Keratinocyte (primary cell): ENCODE measurements around the gene CTAGE1. TPM values are rescaled to one million over a fixed set of nuclear protein-coding genes. Genes with fewer than 3 reads are reported as not detected.

Experiments
- DNase-seq: peaks from one replicate; pipeline ENCODE4 v3.0.0-alpha.2; 2011; ENCODE audit warnings: low read depth, missing footprints, low spot score
- FAIRE-seq: peaks from 2 replicates; lab custom pipeline; 2011; peaks lifted over from hg19 to GRCh38; lab: Jason Lieb, UNC
- H2AFZ ChIP-seq: 2 replicates; pipeline ENCODE4 v1.6.0; 2012; ENCODE audit warnings: low read length, control low read depth, inconsistent platforms; ENCODE audit not compliant: control insufficient read depth
- H3K27ac ChIP-seq: 2 replicates; pipeline ENCODE4 v1.5.1; 2011; ENCODE audit warnings: low read length; ENCODE audit not compliant: control insufficient read depth, insufficient read depth
- H3K27me3 ChIP-seq: 3 replicates; pipeline ENCODE4 v1.6.0; 2011; ENCODE audit warnings: low read length; ENCODE audit not compliant: control insufficient read depth, insufficient read depth; ENCODE audit errors: extremely low read depth
- H3K36me3 ChIP-seq, 2 experiments: 2 replicates in 1 of 2; 3 replicates in 1 of 2; pipeline ENCODE4 v1.5.1; 2011; ENCODE audit warnings: low read length in 2 of 2, mild to moderate bottlenecking in 1 of 2; ENCODE audit not compliant: control insufficient read depth in 2 of 2, insufficient read depth in 2 of 2; ENCODE audit errors: extremely low read depth in 1 of 2
- H3K4me1 ChIP-seq: 3 replicates; pipeline ENCODE4 v1.5.1; 2011; ENCODE audit warnings: low read length; ENCODE audit not compliant: control insufficient read depth, insufficient read depth; ENCODE audit errors: extremely low read depth
- H3K4me2 ChIP-seq: 3 replicates; pipeline ENCODE4 v1.6.0; 2011; ENCODE audit warnings: low read depth, low read length; ENCODE audit not compliant: control insufficient read depth, insufficient read depth; ENCODE audit errors: extremely low read depth
- H3K4me3 ChIP-seq, 3 experiments: fragments of 200-600 bp in 1 of 3; sonication (generic) in 1 of 3; 2 replicates in 2 of 3; 3 replicates in 1 of 3; pipeline ENCODE4 v1.5.1; 2011 to 2016; ENCODE audit warnings: low read length in 3 of 3, mild to moderate bottlenecking in 3 of 3, control low read depth in 2 of 3, inconsistent platforms in 1 of 3, low read depth in 1 of 3, mixed read lengths in 1 of 3, mixed run types in 1 of 3, moderate library complexity in 1 of 3; ENCODE audit not compliant: control insufficient read depth in 2 of 3, insufficient read depth in 2 of 3; ENCODE audit errors: extremely low read depth in 1 of 3
- H3K79me2 ChIP-seq: 2 replicates; pipeline ENCODE4 v1.6.0; 2012; ENCODE audit warnings: low read length; ENCODE audit not compliant: control insufficient read depth, insufficient read depth
- H3K9ac ChIP-seq: 3 replicates; pipeline ENCODE4 v1.6.0; 2011; ENCODE audit warnings: low read length; ENCODE audit not compliant: control insufficient read depth, insufficient read depth; ENCODE audit errors: extremely low read depth
- H3K9me1 ChIP-seq: 3 replicates; pipeline ENCODE4 v1.6.0; 2011; ENCODE audit warnings: low read length; ENCODE audit not compliant: control insufficient read depth, insufficient read depth; ENCODE audit errors: extremely low read depth
- H3K9me3 ChIP-seq: 2 replicates; pipeline ENCODE4 v1.5.1; 2012; ENCODE audit warnings: low read depth, low read length; ENCODE audit not compliant: control insufficient read depth
- H4K20me1 ChIP-seq: 3 replicates; pipeline ENCODE4 v1.6.0; 2011; ENCODE audit warnings: low read length; ENCODE audit not compliant: control insufficient read depth, insufficient read depth; ENCODE audit errors: extremely low read depth
- EZH2 ChIP-seq: IDR thresholded peaks from one replicate; pipeline ENCODE4 v1.6.1; 2012; ENCODE audit warnings: inconsistent platforms, mild to moderate bottlenecking, low read length, moderate library complexity
- dilution Hi-C: fragments of 300-500 bp; cut with MboI; formaldehyde crosslinking; loops from one replicate; pipeline ENCODE4 v1.7.0; 2020; ENCODE audit warnings: low sequenced_read_pairs; ENCODE audit not compliant: extremely low pct_ligation_motif_present
- polyA plus RNA-seq, 5 experiments: library from polyadenylated mRNA; depleted of rRNA in 3 of 5; stranded (reverse) in 3 of 5; stranded (forward) in 1 of 5; unstranded in 1 of 5; fragments of >200 nt; gene quantifications; 1 replicate in 1 of 5; 2 replicates in 3 of 5; 3 replicates in 1 of 5; pipeline versions ENCODE4 v1.2.1 to v1.2.3, GENCODE V29; 2011 to 2012; ENCODE audit warnings: missing spikeins in 2 of 5, low read depth in 1 of 5, low replicate concordance in 1 of 5
- TF ChIP-seq, protein P1 (sequence below), 3 experiments: IDR thresholded peaks in 1 of 3; conservative IDR thresholded peaks in 1 of 3; optimal IDR thresholded peaks in 1 of 3; 2 replicates in 2 of 3; 3 replicates in 1 of 3; pipeline versions ENCODE3 to v1.5.1; 2011; ENCODE audit warnings: low read length in 3 of 3, mild to moderate bottlenecking in 3 of 3, moderate library complexity in 2 of 3, control low read depth in 1 of 3, inconsistent platforms in 1 of 3; ENCODE audit not compliant: insufficient read depth in 2 of 3; ENCODE audit errors: extremely low read depth in 1 of 3

CTAGE1 gene
- polyA plus RNA-seq, 1 donor (not counting 4 experiments of a cell fraction or from before 2014, with no cell fraction given): not detected

DNA sequence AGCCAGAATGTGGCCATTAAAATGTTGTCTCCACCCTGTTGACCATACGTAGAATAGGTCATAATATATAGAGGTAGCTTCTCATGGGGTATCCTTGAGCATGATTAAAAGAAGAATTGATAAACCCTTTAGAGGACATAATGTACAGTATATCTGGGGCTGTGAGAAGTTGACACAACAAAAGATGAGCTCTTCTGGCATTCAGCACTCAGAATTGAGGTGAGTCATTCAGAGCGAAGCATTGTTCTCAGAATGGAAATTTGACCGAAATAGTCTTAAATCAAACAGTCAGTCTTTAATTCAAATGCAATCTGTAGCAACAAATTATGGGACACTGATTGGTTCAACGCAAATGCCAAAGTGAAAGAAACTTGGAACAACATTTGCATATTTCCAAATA, 47.3 kb downstream of the CTAGE1 start:
- Histone ChIP-seq H3K9ac (no peak overlapping the region), H4K20me1 (no peaks in the 10 kb centered on the region), H3K9me3 (no peaks in the 10 kb centered on the region), H2AFZ (no peak overlapping the region), H3K4me3 (no peak overlapping the region), H3K9me1 (no peaks in the 10 kb centered on the region), H3K4me2 (no peak overlapping the region), H3K36me3 (no peaks in the 10 kb centered on the region), H3K27me3 (peaks cover 11% of the 10 kb centered on the region), H3K4me1 (no peaks in the 10 kb centered on the region), H3K27ac (no peak overlapping the region), H3K79me2 (no peaks in the 10 kb centered on the region)
- TF ChIP-seq EZH2: no peak
- TF ChIP-seq, protein P1, sequence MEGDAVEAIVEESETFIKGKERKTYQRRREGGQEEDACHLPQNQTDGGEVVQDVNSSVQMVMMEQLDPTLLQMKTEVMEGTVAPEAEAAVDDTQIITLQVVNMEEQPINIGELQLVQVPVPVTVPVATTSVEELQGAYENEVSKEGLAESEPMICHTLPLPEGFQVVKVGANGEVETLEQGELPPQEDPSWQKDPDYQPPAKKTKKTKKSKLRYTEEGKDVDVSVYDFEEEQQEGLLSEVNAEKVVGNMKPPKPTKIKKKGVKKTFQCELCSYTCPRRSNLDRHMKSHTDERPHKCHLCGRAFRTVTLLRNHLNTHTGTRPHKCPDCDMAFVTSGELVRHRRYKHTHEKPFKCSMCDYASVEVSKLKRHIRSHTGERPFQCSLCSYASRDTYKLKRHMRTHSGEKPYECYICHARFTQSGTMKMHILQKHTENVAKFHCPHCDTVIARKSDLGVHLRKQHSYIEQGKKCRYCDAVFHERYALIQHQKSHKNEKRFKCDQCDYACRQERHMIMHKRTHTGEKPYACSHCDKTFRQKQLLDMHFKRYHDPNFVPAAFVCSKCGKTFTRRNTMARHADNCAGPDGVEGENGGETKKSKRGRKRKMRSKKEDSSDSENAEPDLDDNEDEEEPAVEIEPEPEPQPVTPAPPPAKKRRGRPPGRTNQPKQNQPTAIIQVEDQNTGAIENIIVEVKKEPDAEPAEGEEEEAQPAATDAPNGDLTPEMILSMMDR (optimal IDR thresholded peaks at IDR 0.05 in 1 of 3, IDR thresholded peaks at IDR 0.05 in 1 of 3, conservative IDR thresholded peaks at IDR 0.05 in 1 of 3; ENCODE audit: extremely low read depth in 1 of 3, insufficient read depth in 2 of 3, low read length in 3 of 3): no peak
- dilution Hi-C loops: no loop called here
- no peak for DNase-seq
- FAIRE-seq: no peak

DNA sequence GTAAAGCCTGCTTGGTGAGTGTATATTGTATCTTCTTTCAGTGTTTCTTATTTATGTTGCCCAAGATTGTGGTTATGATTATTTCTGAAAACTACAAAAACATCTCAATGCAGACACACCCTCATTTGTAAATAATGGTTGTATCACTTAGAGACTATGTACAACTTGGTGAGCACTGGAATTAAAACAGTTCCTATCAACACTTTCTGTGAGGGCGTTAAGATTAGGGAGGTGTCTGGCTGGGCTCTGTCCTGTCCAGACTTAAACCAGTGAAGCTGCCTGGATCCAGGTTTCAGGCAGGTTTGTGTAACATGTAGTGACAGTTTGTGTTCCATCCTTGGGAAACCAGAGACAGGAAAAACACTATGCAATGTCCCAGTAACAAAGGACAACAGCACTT, 49.7 kb downstream of the CTAGE1 start:
- Histone ChIP-seq H3K4me1 (no peaks in the 10 kb centered on the region), H3K9me3 (no peaks in the 10 kb centered on the region), H3K36me3 (no peaks in the 10 kb centered on the region), H2AFZ (no peak overlapping the region), H3K4me2 (no peak overlapping the region), H3K79me2 (no peaks in the 10 kb centered on the region), H3K9me1 (no peaks in the 10 kb centered on the region), H3K4me3 (no peak overlapping the region), H3K27me3 (peaks cover 17% of the 10 kb centered on the region), H3K27ac (no peak overlapping the region), H4K20me1 (no peaks in the 10 kb centered on the region), H3K9ac (no peak overlapping the region)
- TF ChIP-seq, protein P1 (optimal IDR thresholded peaks at IDR 0.05 in 1 of 3, IDR thresholded peaks at IDR 0.05 in 1 of 3, conservative IDR thresholded peaks at IDR 0.05 in 1 of 3; ENCODE audit: extremely low read depth in 1 of 3, insufficient read depth in 2 of 3, low read length in 3 of 3): no peak
- no peak for TF ChIP-seq EZH2
- dilution Hi-C loops: no loop called here
- no peak for DNase-seq
- peak; percentile 29 for FAIRE-seq
